ENCODE data around the gene ASCC1.

DNA sequence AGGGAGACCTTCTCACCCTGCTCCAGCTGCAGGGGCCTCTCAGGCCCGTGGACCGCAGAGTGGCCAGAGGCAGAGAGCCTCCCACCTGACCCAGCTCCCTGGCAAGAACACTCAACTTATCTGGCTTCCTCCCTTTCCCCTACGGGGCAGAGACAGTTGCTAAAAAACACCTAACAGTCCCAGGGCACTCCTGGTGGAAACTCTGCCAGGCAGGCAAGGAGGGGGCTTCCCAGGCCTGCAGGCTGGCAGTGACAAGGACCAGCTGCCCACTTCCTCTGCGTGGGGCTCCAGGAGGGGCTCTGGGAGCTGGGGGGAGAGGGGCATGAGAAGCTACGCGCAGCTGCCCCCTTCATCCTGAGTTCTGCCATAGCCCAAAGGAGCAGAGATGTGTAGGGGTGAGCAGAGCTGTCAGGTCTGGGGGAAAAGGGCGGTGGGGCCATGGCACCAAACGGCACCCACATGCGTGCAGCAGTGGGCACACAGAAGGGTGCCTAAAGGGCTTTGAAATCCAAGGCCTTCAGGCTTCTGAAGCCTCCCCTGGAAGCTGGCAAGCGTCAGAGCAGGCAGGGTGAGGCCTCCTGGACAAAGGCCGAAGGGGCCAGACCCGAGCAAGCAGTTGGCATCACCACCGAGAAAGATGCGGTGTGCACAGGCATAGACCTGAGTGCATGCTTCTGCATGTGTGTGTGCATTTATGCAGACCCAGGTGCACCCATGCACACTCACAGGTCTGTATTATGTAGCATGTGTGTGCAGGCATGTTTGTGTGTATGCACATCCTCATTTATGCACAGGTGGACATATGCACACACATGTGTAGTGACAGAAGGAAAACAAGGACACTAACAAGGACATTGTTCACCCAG is 142.1 kb downstream of the ASCC1 start:
- TF ChIP-seq, protein P1, sequence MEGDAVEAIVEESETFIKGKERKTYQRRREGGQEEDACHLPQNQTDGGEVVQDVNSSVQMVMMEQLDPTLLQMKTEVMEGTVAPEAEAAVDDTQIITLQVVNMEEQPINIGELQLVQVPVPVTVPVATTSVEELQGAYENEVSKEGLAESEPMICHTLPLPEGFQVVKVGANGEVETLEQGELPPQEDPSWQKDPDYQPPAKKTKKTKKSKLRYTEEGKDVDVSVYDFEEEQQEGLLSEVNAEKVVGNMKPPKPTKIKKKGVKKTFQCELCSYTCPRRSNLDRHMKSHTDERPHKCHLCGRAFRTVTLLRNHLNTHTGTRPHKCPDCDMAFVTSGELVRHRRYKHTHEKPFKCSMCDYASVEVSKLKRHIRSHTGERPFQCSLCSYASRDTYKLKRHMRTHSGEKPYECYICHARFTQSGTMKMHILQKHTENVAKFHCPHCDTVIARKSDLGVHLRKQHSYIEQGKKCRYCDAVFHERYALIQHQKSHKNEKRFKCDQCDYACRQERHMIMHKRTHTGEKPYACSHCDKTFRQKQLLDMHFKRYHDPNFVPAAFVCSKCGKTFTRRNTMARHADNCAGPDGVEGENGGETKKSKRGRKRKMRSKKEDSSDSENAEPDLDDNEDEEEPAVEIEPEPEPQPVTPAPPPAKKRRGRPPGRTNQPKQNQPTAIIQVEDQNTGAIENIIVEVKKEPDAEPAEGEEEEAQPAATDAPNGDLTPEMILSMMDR (conservative IDR thresholded peaks at IDR 0.05 in 1 of 2, IDR thresholded peaks at IDR 0.05 in 1 of 2; ENCODE audit: low read depth in 1 of 2, low read length in 2 of 2) = no peak
- TF ChIP-seq EZH2 (IDR thresholded peaks at IDR 0.05; ENCODE audit: low read length, missing control alignments) = no peak
